Thyroid gland (tissue), 4 donors: ENCODE data around the gene SUGT1. TPM values are rescaled to one million over a fixed set of nuclear protein-coding genes. Genes with fewer than 3 reads are reported as not detected.
A peak's percentile ranks its signal among the peaks of the same experiment; 100 is the strongest.
"Not testable (repeated sequence)": the region's sequence is repeated elsewhere in the genome, so short reads cannot be mapped to it uniquely, and the experiment has no call there.

Experiments used
- DNase-seq, 2 donors: peaks; one replicate each; pipeline ENCODE4 v3.0.0-alpha.2; 2019
- H3K27ac ChIP-seq, 3 donors: fragments of 200-600 bp; sonication (generic); 1 replicate in 2 of 3; 2 replicates in 1 of 3; pipeline ENCODE4 v1.5.1; 2016 to 2019; ENCODE audit warnings: mild to moderate bottlenecking in 1 of 3, moderate library complexity in 1 of 3
- H3K27me3 ChIP-seq: fragments of 200-600 bp; sonication (generic); one replicate; pipeline ENCODE4 v1.5.1; 2019
- H3K36me3 ChIP-seq, 2 donors: fragments of 200-600 bp; sonication (generic); one replicate each; pipeline ENCODE4 v1.5.1; 2016 to 2019
- H3K4me1 ChIP-seq, 2 donors: fragments of 200-600 bp; sonication (generic); one replicate each; pipeline ENCODE4 v1.5.1; 2017 to 2019
- H3K4me3 ChIP-seq, 3 donors: fragments of 200-600 bp; sonication (generic); replicated peaks in 1 of 3; 1 replicate in 2 of 3; 2 replicates in 1 of 3; pipeline ENCODE4 v1.5.1; 2016; ENCODE audit warnings: mild to moderate bottlenecking in 1 of 3
- H3K9me3 ChIP-seq: fragments of 200-600 bp; sonication (generic); one replicate; pipeline ENCODE4 v1.5.1; 2017
- CTCF ChIP-seq, 6 experiments: fragments of 200-600 bp in 3 of 6; fragments of 450-650 bp in 3 of 6; sonication (generic) in 3 of 6; IDR thresholded peaks; one replicate each; pipeline ENCODE4 v1.5.1; 2016 to 2019; ENCODE audit warnings: antibody characterized with exemption in 6 of 6, mild to moderate bottlenecking in 2 of 6, inconsistent platforms in 1 of 6, moderate library complexity in 1 of 6
- POLR2A ChIP-seq, 2 donors: fragments of 450-650 bp; IDR thresholded peaks; one replicate each; pipeline ENCODE4 v1.6.1; 2017; ENCODE audit warnings: antibody characterized with exemption in 2 of 2, mild to moderate bottlenecking in 2 of 2, moderate library complexity in 1 of 2
- WGBS, 2 donors: methylation state at CpG; one replicate each; pipeline ENCODE4 v1.1.5; 2017; 5-methylcytosine and 5-hydroxymethylcytosine counted together
- intact Hi-C: fragments of 100-400 bp; cut with DNase I; formaldehyde crosslinking; loops from one replicate; pipeline ENCODE4 v1.15.1; 2023
- total RNA-seq, 4 donors: library from RNA; depleted of rRNA; stranded (reverse); fragments of >200 nt; gene quantifications; one replicate each; pipeline ENCODE4 v1.2.3, GENCODE V29; 2016

SUGT1 gene
- total RNA-seq, 4 donors from 2014 or later: 33.6 to 50.4 (median 43.1) TPM

- intact Hi-C loops: no loop called here
- WGBS, 2 donors: 92 to 97% methylated on average over 8 of the region's 8 CpGs
- H3K27ac ChIP-seq: no peak overlapping the region
- H3K27me3 ChIP-seq: no peaks in the 10 kb centered on the region
- no peaks in the 10 kb centered on the region for H3K9me3 ChIP-seq
- no peak for TF ChIP-seq POLR2A (IDR thresholded peaks at IDR 0.05)
- TF ChIP-seq CTCF (IDR thresholded peaks at IDR 0.05): no peak
- H3K4me1 ChIP-seq: no peaks in the 10 kb centered on the region
- H3K4me3 ChIP-seq: no peak overlapping the region
- H3K36me3 ChIP-seq: peaks cover 11 to 19% of the 10 kb centered on the region in 2 donors
- no peak for DNase-seq
Measured at GRCh38 chr13:52670726-52671125, 18.1 kb downstream of the SUGT1 start.

- 92 to 97% methylated on average over 1 of the region's 1 CpG for WGBS, 2 donors
- no peaks in the 10 kb centered on the region for H3K4me1 ChIP-seq
- H3K9me3 ChIP-seq: no peaks in the 10 kb centered on the region
- TF ChIP-seq POLR2A (IDR thresholded peaks at IDR 0.05) (no peak), CTCF (IDR thresholded peaks at IDR 0.05) (no peak)
- H3K4me3 ChIP-seq: no peak overlapping the region
- no peak overlapping the region for H3K27ac ChIP-seq
- peaks cover under 1 to 3% of the 10 kb centered on the region in 2 donors for H3K36me3 ChIP-seq
- intact Hi-C loops: no loop called here
- DNase-seq: no peak
- no peaks in the 10 kb centered on the region for H3K27me3 ChIP-seq
Measured at GRCh38 chr13:52673465-52673864, 20.8 kb downstream of the SUGT1 start.

GRCh38 chr13:52677823-52678222, 25.2 kb downstream of the SUGT1 start:
- TF ChIP-seq POLR2A (IDR thresholded peaks at IDR 0.05): no peak
- TF ChIP-seq CTCF (IDR thresholded peaks at IDR 0.05): no peak
- Histone ChIP-seq H3K27me3 (no peaks in the 10 kb centered on the region), H3K9me3 (no peaks in the 10 kb centered on the region), H3K27ac (no peak overlapping the region), H3K36me3 (peaks cover 7 to 16% of the 10 kb centered on the region in 2 donors), H3K4me1 (no peaks in the 10 kb centered on the region), H3K4me3 (no peak overlapping the region)
- 95 to 96% methylated on average over 1 of the region's 1 CpG for WGBS, 2 donors
- no peak for DNase-seq
- intact Hi-C loops: no loop called here

- H3K4me1 ChIP-seq, H3K9me3 ChIP-seq, H3K27me3 ChIP-seq, H3K4me3 ChIP-seq, intact Hi-C loops: not testable (repeated sequence)
- DNase-seq: peak; percentile 37 to 45
- Histone ChIP-seq H3K27ac (peak overlapping the region in 1 of 3 donors; percentile 32), H3K36me3 (peaks cover 8 to 14% of the 10 kb centered on the region in 2 donors)
- 68 to 75% methylated on average over 9 of the region's 9 CpGs for WGBS, 2 donors
Measured at GRCh38 chr13:52685806-52686205, 33.2 kb downstream of the SUGT1 start.

- no peaks in the 10 kb centered on the region for H3K27me3 ChIP-seq
- no peaks in the 10 kb centered on the region for H3K9me3 ChIP-seq
- no peak overlapping the region for H3K4me3 ChIP-seq
- H3K4me1 ChIP-seq: no peaks in the 10 kb centered on the region
- intact Hi-C loops: no loop called here
- DNase-seq: no peak
- H3K36me3 ChIP-seq: peaks cover 4 to 12% of the 10 kb centered on the region in 2 donors
- WGBS, 2 donors: 94% methylated on average over 4 of the region's 4 CpGs
- no peak for TF ChIP-seq CTCF (IDR thresholded peaks at IDR 0.05)
- TF ChIP-seq POLR2A (IDR thresholded peaks at IDR 0.05): no peak
- no peak overlapping the region for H3K27ac ChIP-seq
Measured at GRCh38 chr13:52686376-52686775, 33.7 kb downstream of the SUGT1 start.

GRCh38 chr13:52695856-52696255, 43.2 kb downstream of the SUGT1 start:
- WGBS, 2 donors: 91 to 94% methylated on average over 3 of the region's 3 CpGs
- Histone ChIP-seq H3K27me3 (no peaks in the 10 kb centered on the region), H3K27ac (no peak overlapping the region), H3K36me3 (no peaks in the 10 kb centered on the region), H3K4me3 (no peak overlapping the region), H3K9me3 (no peaks in the 10 kb centered on the region), H3K4me1 (no peaks in the 10 kb centered on the region)
- no peak for DNase-seq
- TF ChIP-seq CTCF (IDR thresholded peaks at IDR 0.05): no peak
- no peak for TF ChIP-seq POLR2A (IDR thresholded peaks at IDR 0.05)
- intact Hi-C loops: no loop called here
